ENCODE data around the gene CAMK2A. TPM values are rescaled to one million over a fixed set of nuclear protein-coding genes. Genes with fewer than 3 reads are reported as not detected.

The CAMK2A gene
- total RNA-seq, 1 donor from 2014 or later = 1.1 TPM

GRCh38 chr5:150329881-150330876 is 40.6 kb upstream of the CAMK2A start:
- TF ChIP-seq, protein P1, sequence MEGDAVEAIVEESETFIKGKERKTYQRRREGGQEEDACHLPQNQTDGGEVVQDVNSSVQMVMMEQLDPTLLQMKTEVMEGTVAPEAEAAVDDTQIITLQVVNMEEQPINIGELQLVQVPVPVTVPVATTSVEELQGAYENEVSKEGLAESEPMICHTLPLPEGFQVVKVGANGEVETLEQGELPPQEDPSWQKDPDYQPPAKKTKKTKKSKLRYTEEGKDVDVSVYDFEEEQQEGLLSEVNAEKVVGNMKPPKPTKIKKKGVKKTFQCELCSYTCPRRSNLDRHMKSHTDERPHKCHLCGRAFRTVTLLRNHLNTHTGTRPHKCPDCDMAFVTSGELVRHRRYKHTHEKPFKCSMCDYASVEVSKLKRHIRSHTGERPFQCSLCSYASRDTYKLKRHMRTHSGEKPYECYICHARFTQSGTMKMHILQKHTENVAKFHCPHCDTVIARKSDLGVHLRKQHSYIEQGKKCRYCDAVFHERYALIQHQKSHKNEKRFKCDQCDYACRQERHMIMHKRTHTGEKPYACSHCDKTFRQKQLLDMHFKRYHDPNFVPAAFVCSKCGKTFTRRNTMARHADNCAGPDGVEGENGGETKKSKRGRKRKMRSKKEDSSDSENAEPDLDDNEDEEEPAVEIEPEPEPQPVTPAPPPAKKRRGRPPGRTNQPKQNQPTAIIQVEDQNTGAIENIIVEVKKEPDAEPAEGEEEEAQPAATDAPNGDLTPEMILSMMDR (IDR thresholded peaks at IDR 0.05; ENCODE audit: unreplicated experiment) = no peak
- no peak overlapping the region for H3K4me3 Mint-ChIP-seq (ENCODE audit: unreplicated experiment)
- H3K27me3 Mint-ChIP-seq (ENCODE audit: unreplicated experiment) = peaks cover 6% of the 10 kb centered on the region
- no peak overlapping the region for H3K27ac Mint-ChIP-seq (ENCODE audit: unreplicated experiment)
- no peaks in the 10 kb centered on the region for H3K36me3 Mint-ChIP-seq (ENCODE audit: low read depth, unreplicated experiment)
- DNase-seq (ENCODE audit: low spot score) = no peak
- H3K4me1 Mint-ChIP-seq (ENCODE audit: unreplicated experiment) = peaks cover 22% of the 10 kb centered on the region
- no peaks in the 10 kb centered on the region for H3K9me3 Mint-ChIP-seq (ENCODE audit: unreplicated experiment)

DNA sequence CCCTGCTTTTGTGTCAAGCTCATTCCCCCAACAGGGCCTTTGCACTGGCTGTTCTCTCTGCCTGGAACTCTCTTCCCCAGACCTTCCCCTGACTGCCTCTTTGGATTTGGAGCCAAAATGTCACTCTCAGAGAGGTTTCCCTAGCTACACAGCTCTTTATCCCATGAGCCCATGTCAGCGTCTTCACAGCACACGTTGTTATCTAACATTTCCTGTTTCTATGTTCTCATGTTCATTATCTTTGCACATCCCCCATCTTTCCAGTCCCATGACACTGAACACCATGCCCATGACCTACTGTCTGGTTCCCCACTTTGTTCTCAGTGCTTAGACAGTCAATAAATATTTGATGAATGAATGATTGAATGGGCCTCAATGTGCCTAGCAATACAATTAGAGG is 39.5 kb upstream of the CAMK2A start:
- Mint-ChIP-seq H3K27me3 (ENCODE audit: unreplicated experiment) (peaks cover 8% of the 10 kb centered on the region), H3K4me1 (ENCODE audit: unreplicated experiment) (peaks cover 24% of the 10 kb centered on the region), H3K36me3 (ENCODE audit: low read depth, unreplicated experiment) (no peaks in the 10 kb centered on the region), H3K4me3 (ENCODE audit: unreplicated experiment) (no peak overlapping the region), H3K27ac (ENCODE audit: unreplicated experiment) (no peak overlapping the region), H3K9me3 (ENCODE audit: unreplicated experiment) (no peaks in the 10 kb centered on the region)
- no peak for DNase-seq (ENCODE audit: low spot score)
- TF ChIP-seq, protein P1 (IDR thresholded peaks at IDR 0.05; ENCODE audit: unreplicated experiment) = no peak

DNA sequence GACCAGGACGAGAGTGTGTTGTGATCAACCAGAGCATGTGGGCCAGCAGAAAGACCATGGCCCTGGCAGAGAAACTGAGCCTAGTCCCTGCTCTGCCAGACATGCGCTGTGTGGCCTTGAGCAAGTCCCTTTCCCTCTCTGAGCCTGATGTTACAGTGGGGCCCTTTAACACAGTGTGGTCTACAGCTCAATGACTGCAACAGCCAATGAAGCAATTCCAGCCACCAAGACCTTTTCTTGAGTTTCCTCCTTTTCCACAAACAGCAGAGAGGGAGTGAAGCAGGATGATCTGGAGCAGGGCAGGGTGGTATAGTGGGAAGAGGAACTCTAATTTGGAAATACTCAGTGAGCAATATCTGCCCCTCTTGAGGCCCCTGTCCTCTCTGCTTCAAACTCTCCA is 38.9 kb upstream of the CAMK2A start:
- Mint-ChIP-seq H3K4me1 (ENCODE audit: unreplicated experiment) (peaks cover 24% of the 10 kb centered on the region), H3K4me3 (ENCODE audit: unreplicated experiment) (no peak overlapping the region), H3K27ac (ENCODE audit: unreplicated experiment) (no peak overlapping the region), H3K9me3 (ENCODE audit: unreplicated experiment) (no peaks in the 10 kb centered on the region), H3K36me3 (ENCODE audit: low read depth, unreplicated experiment) (no peaks in the 10 kb centered on the region), H3K27me3 (ENCODE audit: unreplicated experiment) (peaks cover 8% of the 10 kb centered on the region)
- TF ChIP-seq, protein P1 (IDR thresholded peaks at IDR 0.05; ENCODE audit: unreplicated experiment) = no peak
- no peak for DNase-seq (ENCODE audit: low spot score)

DNA sequence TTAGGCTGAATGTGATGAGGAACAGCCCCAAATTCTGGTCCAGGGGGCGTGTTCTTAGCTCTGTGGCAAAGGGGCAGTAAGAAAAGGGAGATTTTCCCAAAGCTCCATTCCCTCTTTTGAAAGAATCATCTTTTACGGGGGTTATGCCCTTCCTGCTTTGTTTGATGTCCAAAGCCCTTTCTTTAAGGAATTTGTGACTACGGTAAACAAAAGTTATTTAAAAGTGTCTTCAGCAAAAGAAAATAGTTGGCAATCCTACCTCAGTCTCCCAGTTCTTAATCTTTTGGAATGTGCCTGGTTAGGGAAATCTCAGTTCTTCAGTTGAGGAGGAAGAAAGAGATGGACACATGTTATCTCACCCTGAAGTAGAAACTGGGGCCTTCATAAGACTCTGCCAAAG is 37.6 kb upstream of the CAMK2A start:
- H3K9me3 Mint-ChIP-seq (ENCODE audit: unreplicated experiment) = no peaks in the 10 kb centered on the region
- no peak for DNase-seq (ENCODE audit: low spot score)
- no peak overlapping the region for H3K27ac Mint-ChIP-seq (ENCODE audit: unreplicated experiment)
- TF ChIP-seq, protein P1 (IDR thresholded peaks at IDR 0.05; ENCODE audit: unreplicated experiment) = no peak
- H3K4me1 Mint-ChIP-seq (ENCODE audit: unreplicated experiment) = peaks cover 24% of the 10 kb centered on the region
- H3K4me3 Mint-ChIP-seq (ENCODE audit: unreplicated experiment) = no peak overlapping the region
- H3K27me3 Mint-ChIP-seq (ENCODE audit: unreplicated experiment) = peaks cover 8% of the 10 kb centered on the region
- no peaks in the 10 kb centered on the region for H3K36me3 Mint-ChIP-seq (ENCODE audit: low read depth, unreplicated experiment)

- H3K4me1 Mint-ChIP-seq (ENCODE audit: unreplicated experiment) = peaks cover 24% of the 10 kb centered on the region
- no peaks in the 10 kb centered on the region for H3K9me3 Mint-ChIP-seq (ENCODE audit: unreplicated experiment)
- TF ChIP-seq, protein P1 (IDR thresholded peaks at IDR 0.05; ENCODE audit: unreplicated experiment) = no peak
- H3K27me3 Mint-ChIP-seq (ENCODE audit: unreplicated experiment) = peaks cover 8% of the 10 kb centered on the region
- no peak for DNase-seq (ENCODE audit: low spot score)
- H3K27ac Mint-ChIP-seq (ENCODE audit: unreplicated experiment) = peak overlapping the region; percentile 26
- H3K4me3 Mint-ChIP-seq (ENCODE audit: unreplicated experiment) = no peak overlapping the region
- H3K36me3 Mint-ChIP-seq (ENCODE audit: low read depth, unreplicated experiment) = no peaks in the 10 kb centered on the region
Observed at GRCh38 chr5:150326707-150327106, 37.1 kb upstream of the CAMK2A start.
